Ascending aorta (tissue), 2 donors: ENCODE measurements around the gene NEK7. TPM values are rescaled to one million over a fixed set of nuclear protein-coding genes. Genes with fewer than 3 reads are reported as not detected.

Experiments
- DNase-seq, 2 donors: peaks; one replicate each; pipeline ENCODE4 v3.0.0-alpha.2; 2019; ENCODE audit warnings: low spot score in 2 of 2
- H3K27ac ChIP-seq, 2 donors: fragments of 200-600 bp; sonication (generic); one replicate each; pipeline ENCODE4 v1.5.1; 2016 to 2017; ENCODE audit warnings: mild to moderate bottlenecking in 1 of 2
- H3K27me3 ChIP-seq: fragments of 200-600 bp; sonication (generic); one replicate; pipeline ENCODE4 v1.5.1; 2017
- H3K36me3 ChIP-seq, 2 donors: fragments of 200-600 bp; sonication (generic); one replicate each; pipeline ENCODE4 v1.5.1; 2016
- H3K4me1 ChIP-seq, 2 donors: fragments of 200-600 bp; sonication (generic); one replicate each; pipeline ENCODE4 v1.5.1; 2016 to 2017; ENCODE audit warnings: mild to moderate bottlenecking in 1 of 2
- H3K4me3 ChIP-seq, 2 donors: fragments of 200-600 bp; sonication (generic); one replicate each; pipeline ENCODE4 v1.5.1; 2016 to 2017; ENCODE audit warnings: mild to moderate bottlenecking in 1 of 2
- H3K9me3 ChIP-seq, 2 donors: fragments of 200-600 bp; sonication (generic); one replicate each; pipeline ENCODE4 v1.5.1; 2016
- CTCF ChIP-seq, 3 experiments: fragments of 200-600 bp in 2 of 3; fragments of 450-650 bp in 1 of 3; sonication (generic) in 2 of 3; IDR thresholded peaks; one replicate each; pipeline ENCODE4 v1.5.1; 2016 to 2019; ENCODE audit warnings: antibody characterized with exemption in 3 of 3, mild to moderate bottlenecking in 1 of 3, moderate library complexity in 1 of 3
- intact Hi-C: fragments of 100-400 bp; cut with DNase I; formaldehyde crosslinking; loops from one replicate; pipeline ENCODE4 v1.15.1; 2023
- total RNA-seq: library from RNA; depleted of rRNA; stranded (reverse); fragments of >200 nt; gene quantifications from one replicate; pipeline ENCODE4 v1.1.0, GENCODE V29; 2016

The NEK7 gene
- total RNA-seq, 1 donor from 2014 or later = 43.6 TPM

GRCh38 chr1:198197285-198197684 lies 40.5 kb downstream of the NEK7 start:
- Histone ChIP-seq H3K27me3 (no peaks in the 10 kb centered on the region), H3K27ac (no peak overlapping the region), H3K4me3 (no peak overlapping the region), H3K4me1 (peaks cover 3 to 27% of the 10 kb centered on the region in 2 donors), H3K9me3 (no peaks in the 10 kb centered on the region), H3K36me3 (no peaks in the 10 kb centered on the region)
- intact Hi-C loops = no loop called here
- no peak for TF ChIP-seq CTCF (IDR thresholded peaks at IDR 0.05)
- DNase-seq = no peak

DNA sequence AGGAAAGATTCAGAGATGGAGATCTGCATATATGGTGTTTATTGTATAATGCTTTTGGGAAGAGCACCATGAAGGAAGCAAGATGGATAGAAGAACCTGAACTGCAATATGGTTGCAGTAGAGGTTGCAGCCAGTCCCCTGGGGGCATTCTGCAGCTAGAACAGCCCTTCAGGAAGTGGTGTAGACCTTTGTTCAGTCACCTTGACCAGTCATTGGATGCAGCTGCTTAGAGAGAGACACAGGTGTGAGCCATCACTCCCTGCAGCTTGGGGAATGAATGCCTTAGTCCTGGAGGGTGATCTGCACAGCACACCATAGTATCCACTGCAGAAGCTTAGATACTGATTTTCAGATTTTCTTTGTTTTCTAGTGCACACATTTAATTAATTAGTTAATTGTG lies 42.3 kb downstream of the NEK7 start:
- Histone ChIP-seq H3K27me3 (no peaks in the 10 kb centered on the region), H3K4me3 (no peak overlapping the region), H3K4me1 (peaks cover 3 to 30% of the 10 kb centered on the region in 2 donors), H3K36me3 (no peaks in the 10 kb centered on the region), H3K9me3 (no peaks in the 10 kb centered on the region), H3K27ac (no peak overlapping the region)
- intact Hi-C loops = no loop called here
- no peak for DNase-seq
- TF ChIP-seq CTCF (IDR thresholded peaks at IDR 0.05) = no peak

DNA sequence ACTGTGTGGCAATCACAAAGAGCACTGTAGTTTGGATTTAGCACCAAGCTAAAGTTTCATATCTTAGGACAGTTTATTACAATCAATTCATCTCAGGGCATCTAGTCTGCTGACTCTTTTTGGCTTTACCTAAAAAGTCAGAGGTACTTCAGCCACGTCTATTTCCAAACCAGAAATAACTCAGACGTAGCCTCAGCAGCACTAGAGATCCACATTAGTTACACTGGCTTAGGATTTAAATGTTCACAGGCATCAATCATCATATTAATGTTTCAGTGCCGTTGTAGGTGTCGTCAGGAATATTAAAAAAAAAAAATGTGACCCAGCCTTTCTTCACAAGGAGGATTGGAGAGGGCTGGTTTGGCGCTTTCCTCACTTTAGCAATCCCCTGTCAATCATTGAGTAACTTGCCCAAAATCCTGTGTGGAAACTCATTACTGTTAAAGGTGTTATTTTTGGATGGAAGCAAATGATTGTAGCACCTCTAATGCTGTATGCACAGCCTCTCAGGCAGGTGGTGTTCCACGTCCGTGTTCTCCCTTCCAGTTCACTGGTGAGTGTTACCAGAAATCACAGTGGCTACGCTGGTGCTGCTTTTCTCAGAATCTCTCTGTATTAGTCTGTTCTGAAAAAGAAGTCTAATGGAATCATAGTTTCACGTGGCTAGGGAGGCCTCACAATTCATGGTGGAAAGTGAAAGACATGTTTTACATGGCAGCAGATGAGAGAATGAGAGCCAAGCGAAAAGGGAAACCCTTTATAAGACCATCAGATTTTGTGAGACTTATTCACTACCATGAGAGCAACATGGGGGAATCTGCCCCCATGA lies 45.4 kb downstream of the NEK7 start:
- no peak overlapping the region for H3K27ac ChIP-seq
- H3K27me3 ChIP-seq = no peaks in the 10 kb centered on the region
- intact Hi-C loops = no loop called here
- no peak for TF ChIP-seq CTCF (IDR thresholded peaks at IDR 0.05)
- H3K9me3 ChIP-seq = no peaks in the 10 kb centered on the region
- H3K36me3 ChIP-seq = no peaks in the 10 kb centered on the region
- no peak overlapping the region for H3K4me3 ChIP-seq
- no peak for DNase-seq
- peaks cover 3 to 30% of the 10 kb centered on the region in 2 donors for H3K4me1 ChIP-seq

GRCh38 chr1:198203434-198203833 lies 46.6 kb downstream of the NEK7 start:
- TF ChIP-seq CTCF (IDR thresholded peaks at IDR 0.05) = no peak
- intact Hi-C loops = no loop called here
- Histone ChIP-seq H3K9me3 (no peaks in the 10 kb centered on the region), H3K27ac (no peak overlapping the region), H3K36me3 (no peaks in the 10 kb centered on the region), H3K4me1 (peaks cover 3 to 30% of the 10 kb centered on the region in 2 donors), H3K27me3 (no peaks in the 10 kb centered on the region), H3K4me3 (no peak overlapping the region)
- DNase-seq = no peak

- intact Hi-C loops = no loop called here
- no peak overlapping the region for H3K27ac ChIP-seq
- no peaks in the 10 kb centered on the region for H3K27me3 ChIP-seq
- DNase-seq = no peak
- H3K4me3 ChIP-seq = no peak overlapping the region
- H3K9me3 ChIP-seq = no peaks in the 10 kb centered on the region
- TF ChIP-seq CTCF (IDR thresholded peaks at IDR 0.05) = no peak
- peaks cover 0 to 3% of the 10 kb centered on the region in 2 donors for H3K36me3 ChIP-seq
- peaks cover 0 to 17% of the 10 kb centered on the region in 2 donors for H3K4me1 ChIP-seq
Measured at GRCh38 chr1:198205016-198205684, 48.4 kb downstream of the NEK7 start.
